UCSD-AML1 (cell line): ENCODE measurements around the gene SLC4A1.

ENCODE experiments used
- DNase-seq: peaks from one replicate; lab custom pipeline; 2025; ENCODE audit not compliant: unreplicated experiment; lab: John Stamatoyannopoulos, UW

The SLC4A1 gene

GRCh38 chr17:44207319-44207718 is 60.6 kb downstream of the SLC4A1 start:
- no peak for DNase-seq

- no peak for DNase-seq
These were observed 61.1 kb downstream of the SLC4A1 start for GRCh38 chr17:44206825-44207155.

DNA sequence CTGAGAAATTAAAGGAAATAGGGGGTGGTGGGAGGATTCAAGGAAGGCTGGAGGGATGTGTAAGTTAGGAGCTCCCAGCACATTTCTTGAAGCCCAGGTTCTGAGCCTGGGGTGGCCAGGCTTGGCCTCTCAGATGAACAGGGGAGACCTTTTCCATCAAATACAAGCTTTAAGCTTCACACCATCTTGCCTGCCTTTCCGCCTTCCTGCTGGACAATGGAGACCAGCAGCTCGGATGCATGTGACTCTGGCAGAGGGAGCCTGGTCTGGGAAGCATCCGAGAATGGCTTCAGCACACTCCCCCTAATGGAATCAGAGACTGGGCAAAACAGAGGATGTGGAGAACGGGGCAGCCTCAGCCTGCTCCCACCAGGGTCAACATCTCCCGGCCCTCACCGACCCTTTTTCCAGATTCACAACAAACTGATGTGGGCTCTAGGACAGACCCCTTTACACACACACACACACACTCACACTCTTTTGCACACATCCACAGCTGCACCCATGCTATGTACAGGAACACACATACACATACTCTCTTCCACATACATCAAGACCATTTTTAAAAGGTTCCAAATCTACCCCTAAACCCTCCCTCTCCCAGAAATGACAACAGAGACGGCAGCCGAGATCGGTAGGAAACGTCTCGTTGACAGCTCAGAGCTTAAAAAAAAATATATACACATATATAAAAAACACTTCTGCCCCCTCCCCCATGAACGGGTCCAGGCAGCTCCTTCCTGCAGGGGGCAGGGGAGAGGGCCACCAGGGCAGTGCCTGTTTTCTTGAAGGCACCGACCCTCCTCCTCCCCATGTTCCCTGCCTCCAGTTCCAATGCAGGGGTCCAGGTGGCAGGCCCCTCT is 61.7 kb downstream of the SLC4A1 start:
- DNase-seq, result no peak

- DNase-seq, result peak; percentile 28
These were observed 63.5 kb downstream of the SLC4A1 start for GRCh38 chr17:44204441-44204882.

- DNase-seq, result peak; percentile 68
These were observed 64.0 kb downstream of the SLC4A1 start for GRCh38 chr17:44203731-44204440.

GRCh38 chr17:44202756-44203155 is 65.2 kb downstream of the SLC4A1 start:
- DNase-seq, result no peak

GRCh38 chr17:44200478-44201155 is 67.3 kb downstream of the SLC4A1 start:
- DNase-seq, result no peak

DNA sequence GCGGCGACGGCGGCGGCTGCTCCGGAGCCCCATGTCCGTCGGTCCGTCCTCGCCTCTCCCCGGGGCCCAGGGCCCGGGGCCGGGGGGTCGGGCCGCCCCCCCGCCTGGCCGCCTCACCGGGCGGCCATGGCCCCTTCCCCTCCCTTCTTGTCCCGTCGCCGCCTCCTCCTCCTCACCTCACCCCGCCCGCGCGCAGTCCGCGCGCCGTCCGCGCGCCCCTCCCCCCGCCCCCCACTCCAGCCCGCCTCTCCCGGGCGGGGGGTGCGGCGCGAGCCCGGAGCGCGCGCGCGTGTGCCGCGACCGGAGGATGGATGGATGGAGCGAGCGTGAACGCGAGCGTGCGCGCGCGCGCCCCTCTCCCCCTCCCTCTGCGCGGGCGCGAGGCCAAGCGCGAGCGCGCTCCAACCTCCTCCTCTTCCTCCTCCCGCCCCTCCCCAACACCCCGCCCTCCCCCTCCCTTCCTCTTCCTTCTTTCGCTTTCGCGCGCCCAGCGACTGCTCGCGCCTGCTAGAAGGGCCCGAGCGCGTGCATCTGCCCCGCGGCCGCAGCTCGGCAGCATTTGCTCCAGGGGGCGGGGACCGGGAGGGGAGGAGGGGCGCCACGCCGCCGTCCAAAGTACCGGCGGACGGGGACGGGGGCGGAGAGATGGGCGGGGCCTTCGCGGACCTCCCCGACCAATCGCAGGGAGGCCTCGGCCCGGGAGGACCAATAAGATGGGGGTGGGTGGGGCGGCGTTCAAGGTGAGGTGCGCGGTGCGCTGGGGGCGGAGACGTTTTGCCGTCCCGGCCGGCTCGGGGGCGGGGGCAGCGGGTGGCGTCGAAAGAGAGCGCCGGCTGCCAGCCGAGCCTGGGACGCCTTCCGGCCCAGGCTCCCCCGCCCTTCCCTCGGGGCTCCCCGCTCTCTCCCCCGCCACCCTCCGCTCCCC is 68.1 kb downstream of the SLC4A1 start, which contains the start of gene ATXN7L3:
TSS of gene ATXN7L3 (minus strand) at position 332 of the 925 bp plus-strand sequence. CDS start 1,814 bp downstream, outside the sequence.
- DNase-seq, result peak; percentile 99

GRCh38 chr17:44198721-44199552 is 69.0 kb downstream of the SLC4A1 start:
- DNase-seq, result peak; percentile 78
